ENCODE data around the gene PTMA. TPM values are rescaled to one million over a fixed set of nuclear protein-coding genes. Genes with fewer than 3 reads are reported as not detected.

Gene PTMA
- total and polyA plus RNA-seq, 2 of the 4 experiments (the other 2 are of a cell fraction) = 380 to 742 TPM

- Histone ChIP-seq H3K14ac (replicated peaks; ENCODE audit: low read depth, low read length) (peak overlapping the region; percentile 34; the same call in 1 of the 2 replicates), H3K79me1 (ENCODE audit: low read depth in 1 of 2, low read length in 2 of 2) (peaks cover 0 to 31% of the 10 kb centered on the region in 2 experiments; a peak in 2 of 4 replicates), H2BK120ac (ENCODE audit: low read depth, low read length) (peak overlapping the region; percentile 85), H3K18ac (ENCODE audit: low read depth, low read length) (no peak overlapping the region; the same call in 1 of the 2 replicates), H3K23ac (ENCODE audit: low read depth, low read length) (peak overlapping the region; percentile 33), H3K56ac (ENCODE audit: extremely low read depth, insufficient read depth, low read length) (no peak overlapping the region), H3K36me3 (ENCODE audit: control insufficient read depth, insufficient read depth, low read length) (peaks cover 15% of the 10 kb centered on the region), H3K4me3 (ENCODE audit: insufficient read depth, low read depth, low read length) (no peak overlapping the region), H3K4me2 (ENCODE audit: low read depth, low read length) (no peak overlapping the region), H3K9me1 (ENCODE audit: insufficient read depth, low read length) (peaks cover 12% of the 10 kb centered on the region), H2AFZ (replicated peaks; ENCODE audit: low read length, poor library complexity) (peak overlapping the region; percentile 91), H3K27ac (ENCODE audit: insufficient read depth, low read length) (peak overlapping the region; percentile 67), H4K91ac (ENCODE audit: insufficient read depth, low read depth, low read length) (peak overlapping the region; percentile 81), H3K9ac (ENCODE audit: low read depth, low read length) (peak overlapping the region; percentile 17; the same call in 1 of the 2 replicates), H2BK20ac (ENCODE audit: low read depth, low read length) (peak overlapping the region; percentile 54), H4K20me1 (ENCODE audit: insufficient read depth, low read length) (peaks cover 31% of the 10 kb centered on the region), H3K27me3 (ENCODE audit: control insufficient read depth, insufficient read depth, low read length) (no peaks in the 10 kb centered on the region), H3K4me1 (ENCODE audit: control insufficient read depth, insufficient read depth, low read length) (peaks cover 23% of the 10 kb centered on the region), H2AK5ac (ENCODE audit: low read depth, low read length) (peak overlapping the region; percentile 87), H4K8ac (ENCODE audit: low read depth in 2 of 2, low read length in 2 of 2) (peak overlapping the region; percentile 48 to 89; a peak in 3 of 4 replicates), H2BK15ac (ENCODE audit: low read depth, low read length) (peak overlapping the region; percentile 18; the same call in 1 of the 3 replicates), H3K4ac (ENCODE audit: low read depth, low read length) (peak overlapping the region; percentile 92), H2AK9ac (replicated peaks; ENCODE audit: low read depth, low read length, poor library complexity) (peak overlapping the region; percentile 96), H3K9me3 (ENCODE audit: control insufficient read depth, insufficient read depth, low read length) (no peaks in the 10 kb centered on the region), H4K5ac (ENCODE audit: low read depth, low read length) (peak overlapping the region; percentile 58; the same call in 1 of the 2 replicates), H2BK5ac (ENCODE audit: low read depth, low read length, poor library complexity, severe bottlenecking) (peak overlapping the region; percentile 88)
- DNase-seq (peak; percentile 60), ATAC-seq (ENCODE audit: low read depth) (peak; percentile 13)
- dilution Hi-C loops (cut with HindIII; ENCODE audit: low sequenced_read_pairs, unreplicated experiment) = no loop called here
- no TSS peak for BruUV-seq (replicated peaks)
- CTCF ChIA-PET = interaction anchor here (1.5 to 4.4 kb wide), 3 partner anchors 41 to 108 kb away, joined by 4 to 57 read pairs (median 7); no protein-coding TSS in a partner anchor
- WGBS, 2 experiments (ENCODE audit: extremely low coverage in 2 of 2, insufficient read length in 1 of 2) = no CpG with 5 or more reads among the region's 11 CpGs
- intact Hi-C loops (cut with micrococcal nuclease) = loop anchor here (2.0 to 5.0 kb wide), 2 partner anchors 64 to 154 kb away; partner anchors contain the start of gene PDE6D
- in situ Hi-C loops (cut with MboI; ENCODE audit: low sequenced_read_pairs) = no loop called here
- POLR2A ChIA-PET (ENCODE audit: unreplicated experiment) = no interaction called here
- TF ChIP-seq MXI1 (IDR thresholded peaks at IDR 0.05; ENCODE audit: borderline replicate concordance, low read depth, low read length) (no peak), ELK1 (IDR thresholded peaks at IDR 0.05; ENCODE audit: borderline replicate concordance, low read depth, low read length) (no peak), MAFK (IDR thresholded peaks at IDR 0.05; ENCODE audit: low read depth, low read length) (no peak), MAZ (IDR thresholded peaks at IDR 0.05; ENCODE audit: borderline replicate concordance, low read depth, low read length) (no peak), NFE2L2 (IDR thresholded peaks at IDR 0.05; ENCODE audit: low read depth, low read length) (no peak), RCOR1 (IDR thresholded peaks at IDR 0.05; ENCODE audit: insufficient replicate concordance, low read length) (no peak), CHD1 (IDR thresholded peaks at IDR 0.05; ENCODE audit: low read depth, low read length) (no peak), RAD21 (IDR thresholded peaks at IDR 0.05; ENCODE audit: low read length) (no peak), POLR2A (IDR thresholded peaks at IDR 0.05; ENCODE audit: low read depth, low read length) (no peak), SMC3 (IDR thresholded peaks at IDR 0.05; ENCODE audit: low read depth, low read length) (no peak), FOS (IDR thresholded peaks at IDR 0.05; ENCODE audit: low read depth, low read length) (no peak), CEBPB (IDR thresholded peaks at IDR 0.05; ENCODE audit: low read depth, low read length) (no peak), BHLHE40 (IDR thresholded peaks at IDR 0.05; ENCODE audit: low read depth, low read length) (no peak)
- TF ChIP-seq, protein P1, sequence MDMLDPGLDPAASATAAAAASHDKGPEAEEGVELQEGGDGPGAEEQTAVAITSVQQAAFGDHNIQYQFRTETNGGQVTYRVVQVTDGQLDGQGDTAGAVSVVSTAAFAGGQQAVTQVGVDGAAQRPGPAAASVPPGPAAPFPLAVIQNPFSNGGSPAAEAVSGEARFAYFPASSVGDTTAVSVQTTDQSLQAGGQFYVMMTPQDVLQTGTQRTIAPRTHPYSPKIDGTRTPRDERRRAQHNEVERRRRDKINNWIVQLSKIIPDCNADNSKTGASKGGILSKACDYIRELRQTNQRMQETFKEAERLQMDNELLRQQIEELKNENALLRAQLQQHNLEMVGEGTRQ (IDR thresholded peaks at IDR 0.05; ENCODE audit: low read depth, low read length) = no peak
- TF ChIP-seq, protein P2, sequence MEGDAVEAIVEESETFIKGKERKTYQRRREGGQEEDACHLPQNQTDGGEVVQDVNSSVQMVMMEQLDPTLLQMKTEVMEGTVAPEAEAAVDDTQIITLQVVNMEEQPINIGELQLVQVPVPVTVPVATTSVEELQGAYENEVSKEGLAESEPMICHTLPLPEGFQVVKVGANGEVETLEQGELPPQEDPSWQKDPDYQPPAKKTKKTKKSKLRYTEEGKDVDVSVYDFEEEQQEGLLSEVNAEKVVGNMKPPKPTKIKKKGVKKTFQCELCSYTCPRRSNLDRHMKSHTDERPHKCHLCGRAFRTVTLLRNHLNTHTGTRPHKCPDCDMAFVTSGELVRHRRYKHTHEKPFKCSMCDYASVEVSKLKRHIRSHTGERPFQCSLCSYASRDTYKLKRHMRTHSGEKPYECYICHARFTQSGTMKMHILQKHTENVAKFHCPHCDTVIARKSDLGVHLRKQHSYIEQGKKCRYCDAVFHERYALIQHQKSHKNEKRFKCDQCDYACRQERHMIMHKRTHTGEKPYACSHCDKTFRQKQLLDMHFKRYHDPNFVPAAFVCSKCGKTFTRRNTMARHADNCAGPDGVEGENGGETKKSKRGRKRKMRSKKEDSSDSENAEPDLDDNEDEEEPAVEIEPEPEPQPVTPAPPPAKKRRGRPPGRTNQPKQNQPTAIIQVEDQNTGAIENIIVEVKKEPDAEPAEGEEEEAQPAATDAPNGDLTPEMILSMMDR (conservative IDR thresholded peaks at IDR 0.05; ENCODE audit: low read depth, low read length) = no peak
These were observed 8.4 kb downstream of the PTMA start for GRCh38 chr2:231716666-231717280.

Measured in IMR-90 (cell line).